Endodermal cell (in vitro differentiated cells): ENCODE measurements around the gene ATOSB. TPM values are rescaled to one million over a fixed set of nuclear protein-coding genes. Genes with fewer than 3 reads are reported as not detected.

Source experiments
- DNase-seq: peaks from one replicate; pipeline ENCODE4 v3.0.0-alpha.2; 2017
- H3K27ac ChIP-seq: 2 replicates; pipeline ENCODE4 v1.5.1; 2013; ENCODE audit warnings: mild to moderate bottlenecking, low read depth, low read length, moderate library complexity
- H3K27me3 ChIP-seq: 2 replicates; pipeline ENCODE4 v1.6.1; 2013; ENCODE audit warnings: mild to moderate bottlenecking, low read length, moderate library complexity; ENCODE audit not compliant: insufficient read depth, control insufficient read depth, poor library complexity, severe bottlenecking
- H3K36me3 ChIP-seq: 2 replicates; pipeline ENCODE4 v1.7.0; 2013; ENCODE audit warnings: mild to moderate bottlenecking, low read length, moderate library complexity; ENCODE audit not compliant: control insufficient read depth, insufficient read depth
- H3K4me1 ChIP-seq: one replicate; pipeline ENCODE4 v1.7.0; 2013; ENCODE audit warnings: low read length; ENCODE audit not compliant: control insufficient read depth, insufficient read depth
- H3K4me3 ChIP-seq: 2 replicates; pipeline ENCODE4 v1.5.1; 2013; ENCODE audit warnings: mild to moderate bottlenecking, low read length, moderate library complexity
- H3K9ac ChIP-seq: 2 replicates; pipeline ENCODE4 v1.6.1; 2013; ENCODE audit warnings: mild to moderate bottlenecking, low read length, moderate library complexity; ENCODE audit not compliant: poor library complexity, severe bottlenecking; ENCODE audit errors: extremely low read depth
- H3K9me3 ChIP-seq: 2 replicates; pipeline ENCODE4 v1.6.1; 2013; ENCODE audit warnings: mild to moderate bottlenecking, low read length, moderate library complexity; ENCODE audit not compliant: control insufficient read depth
- H3K27ac Mint-ChIP-seq: 2 replicates; pipeline ENCODE4 v1.8.0; 2020; ENCODE audit warnings: mixed read lengths
- H3K27me3 Mint-ChIP-seq: 2 replicates; pipeline ENCODE4 v1.8.0; 2021; ENCODE audit warnings: mild to moderate bottlenecking, mixed read lengths; ENCODE audit not compliant: insufficient read depth
- H3K36me3 Mint-ChIP-seq: 2 replicates; pipeline ENCODE4 v1.8.0; 2020; ENCODE audit warnings: low read depth, mixed read lengths
- H3K4me1 Mint-ChIP-seq: 2 replicates; pipeline ENCODE4 v1.8.0; 2020; ENCODE audit warnings: mixed read lengths
- H3K4me3 Mint-ChIP-seq: 2 replicates; pipeline ENCODE4 v1.8.0; 2020; ENCODE audit warnings: mild to moderate bottlenecking, moderate library complexity, mixed read lengths
- H3K9me3 Mint-ChIP-seq: 2 replicates; pipeline ENCODE4 v1.8.0; 2020; ENCODE audit warnings: mild to moderate bottlenecking, mixed read lengths
- CTCF ChIP-seq: fragments of 200-600 bp; sonication (generic); conservative IDR thresholded peaks from 2 replicates; pipeline ENCODE4 v1.5.0; 2021; ENCODE audit warnings: antibody characterized with exemption, mild to moderate bottlenecking
- WGBS, 2 experiments: methylation state at CpG; one replicate each; pipeline versions ENCODE4 v1.1.5 to v1.1.7; 2013; ENCODE audit warnings: missing lambda C conversion rate in 2 of 2, mixed read lengths in 1 of 2; ENCODE audit not compliant: insufficient coverage in 1 of 2, insufficient read length in 1 of 2; 5-methylcytosine and 5-hydroxymethylcytosine counted together
- total RNA-seq, 2 donors: library from RNA; stranded (reverse); fragmentation: NEBNext Ultra II Directional in 1 of 2; extraction: Animal tissue kit (Norgen Biotek cat#: 25700) in 1 of 2; gene quantifications; 2 replicates in 1 of 2; 3 replicates in 1 of 2; pipeline ENCODE4 v1.2.1, GENCODE V29; 2021

The ATOSB gene
- total RNA-seq, 2 donors from 2014 or later, result 21.1 to 22.7 TPM

GRCh38 chr9:35089434-35089833 lies 26.2 kb downstream of the ATOSB start:
- no peaks in the 10 kb centered on the region for H3K4me1 Mint-ChIP-seq
- H3K4me3 Mint-ChIP-seq, result no peak overlapping the region
- H3K27ac ChIP-seq, result no peak overlapping the region
- H3K9ac ChIP-seq, result no peak overlapping the region
- WGBS, 2 experiments, result 94 to 95% methylated on average over 2 of the region's 2 CpGs
- H3K4me1 ChIP-seq, result no peaks in the 10 kb centered on the region
- no peaks in the 10 kb centered on the region for H3K9me3 ChIP-seq
- H3K36me3 ChIP-seq, result peaks cover 49% of the 10 kb centered on the region
- no peaks in the 10 kb centered on the region for H3K9me3 Mint-ChIP-seq
- H3K4me3 ChIP-seq, result no peak overlapping the region
- H3K27me3 ChIP-seq, result no peaks in the 10 kb centered on the region
- peaks cover 57% of the 10 kb centered on the region for H3K36me3 Mint-ChIP-seq
- no peak for DNase-seq
- no peak overlapping the region for H3K27ac Mint-ChIP-seq
- no peaks in the 10 kb centered on the region for H3K27me3 Mint-ChIP-seq
- no peak for TF ChIP-seq CTCF

GRCh38 chr9:35085078-35085477 lies 30.6 kb downstream of the ATOSB start:
- Histone ChIP-seq H3K4me3 (no peak overlapping the region), H3K9ac (no peak overlapping the region), H3K27ac (no peak overlapping the region), H3K9me3 (no peaks in the 10 kb centered on the region), H3K4me1 (no peaks in the 10 kb centered on the region), H3K27me3 (no peaks in the 10 kb centered on the region), H3K36me3 (peaks cover 33% of the 10 kb centered on the region)
- Mint-ChIP-seq H3K27ac (no peak overlapping the region), H3K4me1 (no peaks in the 10 kb centered on the region), H3K36me3 (peaks cover 30% of the 10 kb centered on the region), H3K27me3 (no peaks in the 10 kb centered on the region), H3K4me3 (no peak overlapping the region), H3K9me3 (no peaks in the 10 kb centered on the region)
- no peak for DNase-seq
- 94 to 96% methylated on average over 2 of the region's 2 CpGs for WGBS, 2 experiments
- no peak for TF ChIP-seq CTCF

- H3K4me3 Mint-ChIP-seq, result peak within 1 kb of the TSS; percentile 80
- DNase-seq, result peak; percentile 96
- WGBS, 2 experiments, result 0 to 1% methylated on average over 32 to 67 of the region's 67 CpGs
- Histone ChIP-seq H3K9ac (peak within 1 kb of the TSS; percentile 77), H3K4me1 (peaks cover 3% of the 10 kb centered on the region), H3K27me3 (no peaks in the 10 kb centered on the region), H3K9me3 (no peaks in the 10 kb centered on the region), H3K27ac (peak within 1 kb of the TSS; percentile 91), H3K4me3 (peak within 1 kb of the TSS; percentile 94), H3K36me3 (peaks cover 28% of the 10 kb centered on the region)
- no peak for TF ChIP-seq CTCF
- peaks cover 10% of the 10 kb centered on the region for H3K4me1 Mint-ChIP-seq
- no peaks in the 10 kb centered on the region for H3K9me3 Mint-ChIP-seq
- peaks cover 32% of the 10 kb centered on the region for H3K36me3 Mint-ChIP-seq
- peak within 1 kb of the TSS; percentile 89 for H3K27ac Mint-ChIP-seq
- H3K27me3 Mint-ChIP-seq, result no peaks in the 10 kb centered on the region
These were observed 36.0 kb downstream of the ATOSB start, which contains the start of gene FANCG for GRCh38 chr9:35079426-35080341. Gene FANCG (minus strand): TSS chr9:35079942. CDS start chr9:35079524, 418 bp downstream.
